ENCODE results near the gene DMTF1.
"Not testable (repeated sequence)": the region's sequence is repeated elsewhere in the genome, so short reads cannot be mapped to it uniquely, and the experiment has no call there.

Gene DMTF1

GRCh38 chr7:87220734-87221215 lies 68.5 kb downstream of the DMTF1 start:
- DNase-seq (ENCODE audit: low read depth, low spot score): no peak

- no peak for DNase-seq (ENCODE audit: low read depth, low spot score)
Measured at GRCh38 chr7:87223666-87224065, 71.4 kb downstream of the DMTF1 start.

GRCh38 chr7:87225696-87226095 lies 73.4 kb downstream of the DMTF1 start:
- no peak for DNase-seq (ENCODE audit: low read depth, low spot score)

DNA sequence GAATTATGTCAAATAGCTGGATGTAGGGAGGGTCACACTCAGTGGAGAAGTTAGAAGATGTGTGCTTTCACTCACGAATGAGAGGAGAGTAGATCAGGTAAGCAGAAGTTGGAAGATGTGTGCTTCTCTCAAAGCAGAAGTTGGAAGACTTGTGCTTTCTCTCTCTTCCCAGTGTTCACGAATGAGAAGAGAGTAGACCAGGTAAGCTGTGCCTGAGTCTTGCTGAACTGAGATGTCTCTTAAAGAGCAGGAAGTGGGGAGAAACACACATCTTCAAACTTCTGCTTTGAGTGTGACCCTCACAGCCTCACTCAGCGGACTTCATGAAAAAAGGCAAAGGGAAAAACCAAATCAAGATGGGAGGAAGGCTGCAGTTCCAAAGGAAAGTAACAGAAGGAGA lies 74.2 kb downstream of the DMTF1 start:
- DNase-seq (ENCODE audit: low read depth, low spot score): no peak

- DNase-seq (ENCODE audit: low read depth, low spot score): no peak
Measured at GRCh38 chr7:87231258-87231657, 79.0 kb downstream of the DMTF1 start.

DNA sequence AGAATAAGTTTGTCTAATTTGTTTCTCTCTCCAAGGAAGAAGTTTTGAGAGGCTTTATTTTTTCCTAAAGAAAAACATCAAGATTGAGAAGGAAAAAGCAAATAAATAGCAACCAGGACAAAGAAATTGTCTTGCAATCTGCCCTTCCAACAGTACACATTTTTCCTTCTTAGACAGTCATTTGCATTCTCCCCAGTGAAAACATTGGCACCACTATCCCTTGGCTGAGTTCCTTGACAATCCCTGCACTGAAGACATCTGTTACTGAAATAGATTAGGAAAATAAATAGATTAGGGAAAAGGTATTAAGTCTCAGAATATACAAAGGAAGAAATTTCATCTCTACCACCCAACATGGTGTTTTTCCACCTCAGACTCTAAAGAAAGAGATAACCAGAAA lies 79.5 kb downstream of the DMTF1 start:
- DNase-seq (ENCODE audit: low read depth, low spot score): no peak

GRCh38 chr7:87234949-87235348 lies 82.7 kb downstream of the DMTF1 start:
- DNase-seq (ENCODE audit: low read depth, low spot score): no peak

DNA sequence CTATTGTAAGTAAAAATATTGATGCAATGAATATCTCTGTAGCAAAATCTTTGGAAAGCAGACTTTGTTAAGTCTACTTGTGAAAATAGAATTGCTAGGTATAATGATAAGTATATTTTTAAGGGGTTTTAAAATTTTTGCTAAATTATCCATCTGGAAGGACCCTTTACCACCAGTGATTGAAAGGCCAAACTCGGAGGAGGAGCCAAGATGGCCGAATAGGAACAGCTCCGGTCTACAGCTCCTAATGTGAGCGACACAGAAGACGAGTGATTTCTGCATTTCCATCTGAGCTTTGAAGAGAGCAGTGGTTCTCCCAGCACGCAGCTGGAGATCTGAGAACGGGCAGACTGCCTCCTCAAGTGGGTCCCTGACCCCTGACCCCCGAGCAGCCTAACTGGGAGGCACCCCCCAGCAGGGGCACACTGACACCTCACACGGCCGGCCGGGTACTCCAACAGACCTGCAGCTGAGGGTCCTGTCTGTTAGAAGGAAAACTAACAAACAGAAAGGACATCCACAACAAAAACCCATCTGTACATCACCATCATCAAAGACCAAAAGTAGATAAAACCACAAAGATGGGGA lies 86.3 kb downstream of the DMTF1 start:
- DNase-seq (ENCODE audit: low read depth, low spot score): not testable (repeated sequence)

DNA sequence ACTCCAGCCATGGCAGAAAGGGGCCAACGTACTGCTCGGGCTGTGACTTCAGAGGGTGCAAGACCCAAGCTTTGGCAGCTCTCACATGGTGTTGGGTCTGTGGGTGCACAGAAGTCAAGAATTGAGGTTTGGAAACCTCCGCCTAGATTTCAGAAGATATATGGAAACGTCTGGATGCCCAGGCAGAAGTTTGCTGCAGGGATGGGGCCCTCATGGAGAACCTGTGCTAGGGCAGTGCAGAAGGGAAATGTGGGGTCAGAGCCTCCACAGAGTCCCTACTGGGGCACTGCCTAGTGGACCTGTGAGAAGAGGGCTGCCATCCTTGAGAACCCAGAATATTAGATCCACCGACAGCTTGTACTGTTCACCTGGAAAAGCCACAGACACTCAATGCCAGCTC lies 93.4 kb downstream of the DMTF1 start:
- not testable (repeated sequence) for DNase-seq (ENCODE audit: low read depth, low spot score)

Data from activated naive CD8-positive, alpha-beta T cell treated with anti-CD3 and anti-CD28 coated beads, Interleukin-2, amount 50 U/mL, for 16 hours (primary cell).